Neural cell (in vitro differentiated cells): ENCODE measurements around the gene GSK3B.

Source experiments
- CTCF ChIP-seq: fragments of 450-650 bp; IDR thresholded peaks from 2 replicates; pipeline ENCODE4 v1.5.1; 2014; ENCODE audit warnings: antibody characterized with exemption, mild to moderate bottlenecking, moderate library complexity; ENCODE audit not compliant: poor library complexity, severe bottlenecking
- EP300 ChIP-seq: fragments of 450-650 bp; conservative IDR thresholded peaks from 2 replicates; pipeline ENCODE4 v1.6.1; 2014; ENCODE audit warnings: antibody characterized with exemption, mild to moderate bottlenecking, moderate library complexity; ENCODE audit not compliant: poor library complexity, severe bottlenecking
- EZH2 ChIP-seq: fragments of 200-600, 300-800 bp; shearing (Covaris generic), sonication (generic); IDR thresholded peaks from 2 replicates; pipeline ENCODE4 v1.6.1; 2014; ENCODE audit warnings: antibody characterized with exemption, low read length, borderline replicate concordance, mild to moderate bottlenecking; ENCODE audit not compliant: insufficient read depth, poor library complexity, severe bottlenecking
- POLR2AphosphoS5 ChIP-seq: IDR thresholded peaks from 2 replicates; pipeline ENCODE4 v1.6.1; 2012
- RAD21 ChIP-seq: fragments of 450-650 bp; conservative IDR thresholded peaks from 2 replicates; pipeline ENCODE4 v1.6.1; 2014; ENCODE audit warnings: antibody characterized with exemption, mild to moderate bottlenecking, moderate library complexity
- REST ChIP-seq: IDR thresholded peaks from 2 replicates; pipeline ENCODE4 v1.6.1; 2012; ENCODE audit warnings: borderline replicate concordance
- SMC3 ChIP-seq: fragments of 450-650 bp; conservative IDR thresholded peaks from 2 replicates; pipeline ENCODE4 v1.6.1; 2014; ENCODE audit warnings: antibody characterized with exemption, mild to moderate bottlenecking, moderate library complexity; ENCODE audit not compliant: poor library complexity
- TAF1 ChIP-seq: IDR thresholded peaks from 2 replicates; pipeline ENCODE4 v1.6.1; 2012; ENCODE audit warnings: low read depth

GRCh38 chr3:119933207-119933606 is 161.0 kb downstream of the GSK3B start:
- TF ChIP-seq EP300, result no peak
- TF ChIP-seq CTCF, result no peak
- TF ChIP-seq EZH2, result no peak
- no peak for TF ChIP-seq RAD21
- no peak for TF ChIP-seq POLR2AphosphoS5
- no peak for TF ChIP-seq TAF1
- no peak for TF ChIP-seq REST
- no peak for TF ChIP-seq SMC3
